IPS DF 4.7 (cell line): ENCODE data around the gene CACNG6.

Experiments used
- DNase-seq: peaks from one replicate; pipeline ENCODE4 v3.0.0-alpha.2; 2013; ENCODE audit warnings: low spot score; ENCODE audit errors: extremely low read depth

Gene CACNG6

GRCh38 chr19:53966931-53967330, 24.5 kb upstream of the CACNG6 start:
- DNase-seq = no peak

- DNase-seq = no peak
Observed at GRCh38 chr19:53969366-53969765, 22.1 kb upstream of the CACNG6 start.

DNA sequence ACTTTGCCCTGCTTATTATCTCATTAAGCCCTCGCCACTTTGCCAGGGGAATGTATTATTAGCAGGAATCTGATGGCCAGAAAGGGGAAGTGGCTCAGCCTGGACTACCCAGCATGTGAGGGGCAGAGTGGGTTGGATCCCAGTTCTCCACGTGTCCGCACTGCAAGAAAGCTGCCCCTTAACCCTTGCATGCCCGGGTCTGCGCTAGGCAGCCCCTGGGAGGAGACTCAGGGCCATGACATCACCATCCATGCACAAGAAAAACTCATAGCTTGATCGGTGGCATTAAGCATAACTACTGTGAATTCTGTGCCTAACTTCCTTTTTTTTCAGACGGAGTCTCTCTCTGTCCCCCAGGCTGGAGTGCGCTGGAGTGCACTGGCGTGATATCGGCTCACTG, 19.8 kb upstream of the CACNG6 start:
- no peak for DNase-seq

GRCh38 chr19:53977429-53977990, 13.9 kb upstream of the CACNG6 start:
- DNase-seq = peak; percentile 95

- peak; percentile 93 for DNase-seq
Observed at GRCh38 chr19:53977991-53978731, 13.3 kb upstream of the CACNG6 start.

DNA sequence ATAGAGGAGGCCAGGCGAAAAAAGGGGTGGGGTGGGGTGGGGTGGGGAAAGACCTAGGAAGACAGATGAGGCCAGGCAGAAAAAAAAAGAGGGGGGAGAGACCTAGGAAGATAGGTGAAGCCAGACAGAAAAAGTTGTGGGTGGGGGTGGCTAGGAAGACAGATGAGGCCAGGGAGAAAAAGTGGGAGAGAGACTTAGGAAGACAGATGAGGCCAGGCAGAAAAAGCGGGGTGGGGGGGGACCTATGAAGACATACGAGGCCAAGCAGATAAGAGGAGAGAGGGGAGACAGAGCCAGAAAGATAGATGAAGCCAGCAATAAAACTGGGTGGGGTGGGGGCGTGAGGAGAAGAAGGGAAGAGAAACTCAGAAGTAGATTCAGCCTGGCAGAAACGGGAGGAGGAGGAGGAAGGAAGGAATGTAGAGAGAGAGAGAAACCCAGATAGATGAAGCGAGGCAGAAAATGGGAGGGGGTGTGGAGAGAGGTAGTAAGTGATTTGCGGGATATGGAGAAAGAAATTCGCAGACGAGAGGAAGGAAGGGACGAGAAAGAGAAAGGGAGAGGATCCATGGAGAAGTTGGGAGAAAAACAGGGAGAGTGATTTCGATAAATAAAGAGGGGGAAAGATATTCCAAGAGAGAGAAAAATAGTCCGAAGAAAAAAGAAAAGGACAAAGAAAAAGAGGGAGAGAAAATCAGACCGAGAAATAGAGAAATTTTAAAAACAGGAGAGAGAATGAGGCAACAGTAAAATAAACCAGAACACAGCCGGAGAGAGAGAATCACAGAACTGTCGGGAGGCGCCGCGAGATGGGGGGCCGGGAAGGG, 12.2 kb upstream of the CACNG6 start:
- DNase-seq = no peak

- no peak for DNase-seq
Observed at GRCh38 chr19:53980539-53981375, 10.7 kb upstream of the CACNG6 start.

- no peak for DNase-seq
Observed at GRCh38 chr19:53981376-53981951, 10.0 kb upstream of the CACNG6 start.

DNA sequence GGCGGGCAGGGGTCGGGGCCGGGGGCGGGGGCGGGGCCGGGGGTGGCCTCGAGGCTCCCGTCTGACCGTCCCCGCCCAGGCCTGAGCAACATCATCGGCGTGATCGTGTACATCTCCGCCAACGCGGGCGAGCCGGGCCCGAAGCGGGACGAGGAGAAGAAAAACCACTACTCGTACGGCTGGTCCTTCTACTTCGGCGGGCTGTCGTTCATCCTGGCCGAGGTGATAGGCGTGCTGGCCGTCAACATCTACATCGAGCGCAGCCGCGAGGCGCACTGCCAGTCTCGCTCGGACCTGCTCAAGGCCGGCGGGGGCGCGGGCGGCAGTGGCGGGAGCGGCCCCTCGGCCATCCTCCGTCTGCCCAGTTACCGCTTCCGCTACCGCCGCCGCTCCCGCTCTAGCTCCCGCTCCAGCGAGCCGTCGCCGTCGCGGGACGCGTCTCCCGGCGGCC, 9.4 kb upstream of the CACNG6 start:
- no peak for DNase-seq

DNA sequence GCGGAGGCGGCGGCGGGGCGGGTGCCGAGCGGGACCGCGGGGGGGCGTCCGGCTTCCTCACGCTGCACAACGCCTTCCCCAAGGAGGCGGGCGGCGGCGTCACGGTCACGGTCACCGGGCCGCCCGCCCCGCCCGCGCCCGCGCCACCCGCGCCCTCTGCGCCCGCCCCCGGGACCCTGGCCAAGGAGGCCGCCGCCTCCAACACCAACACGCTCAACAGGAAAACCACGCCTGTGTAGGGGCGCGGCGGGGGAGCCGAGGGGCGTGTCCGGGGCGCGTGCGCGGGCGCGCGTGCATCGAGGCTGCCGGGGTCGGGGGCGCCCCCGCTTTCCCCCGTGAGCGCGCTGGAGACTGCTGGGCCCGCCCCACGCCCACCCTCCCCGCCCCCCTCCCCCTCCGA, 8.8 kb upstream of the CACNG6 start:
- DNase-seq = no peak

DNA sequence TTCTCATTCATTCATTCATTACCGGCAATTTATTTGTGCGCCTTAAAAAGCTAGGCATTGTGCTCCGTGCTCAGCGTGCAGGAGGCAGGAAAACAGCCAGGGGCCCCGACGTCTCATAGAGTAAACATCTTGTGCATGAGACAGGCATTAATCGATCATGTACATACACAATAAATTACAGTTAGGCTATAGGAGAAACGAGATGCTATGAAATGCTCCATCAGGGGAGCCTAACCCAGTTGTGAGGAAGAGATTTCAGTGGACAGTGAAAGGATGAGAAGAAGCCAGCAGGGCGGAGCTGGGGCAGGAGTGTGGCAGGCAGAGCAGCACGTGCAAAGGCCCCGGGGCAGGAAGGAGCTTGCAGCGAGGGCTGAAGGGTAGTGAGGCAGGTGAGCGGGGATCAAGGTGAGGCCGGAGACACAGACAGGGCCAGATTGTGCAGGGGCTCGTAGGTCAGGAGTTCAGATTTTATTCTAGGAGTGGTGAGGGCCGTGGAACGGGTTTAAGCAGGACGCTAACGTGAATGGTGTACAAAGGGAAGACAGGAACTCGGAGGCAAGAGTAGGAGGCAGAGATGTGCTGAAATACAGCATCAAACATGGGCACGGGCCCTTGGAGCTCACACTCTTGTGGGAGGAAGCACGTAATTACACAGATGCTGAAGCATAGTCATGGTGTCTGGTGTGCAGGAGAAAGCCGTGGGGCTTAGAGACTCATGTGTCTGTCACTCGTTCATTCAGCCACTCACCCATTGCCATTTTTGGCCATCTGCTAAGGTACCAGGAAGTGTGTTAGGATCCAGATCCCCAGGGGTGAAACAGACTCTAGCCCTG, 7.8 kb upstream of the CACNG6 start:
- no peak for DNase-seq

DNA sequence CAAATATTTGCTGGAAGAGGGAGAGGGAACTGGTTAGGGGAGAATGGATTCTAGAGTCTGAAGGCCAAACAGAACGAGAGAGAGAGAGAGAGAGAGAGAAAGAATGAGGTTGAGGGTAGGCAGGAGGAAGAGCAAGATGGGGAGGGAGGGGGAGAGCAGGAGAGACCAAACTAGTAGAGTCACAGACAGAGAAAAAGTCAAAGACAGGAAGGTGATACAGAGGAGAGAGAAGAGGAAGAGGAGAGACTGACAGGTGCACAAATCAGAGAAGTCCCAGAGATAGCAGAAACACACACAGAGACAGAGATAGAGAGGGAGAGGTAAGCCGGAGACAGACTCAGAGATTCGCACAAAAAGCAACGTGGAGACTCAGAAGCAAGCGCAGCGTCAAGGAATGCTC, 5.6 kb upstream of the CACNG6 start:
- DNase-seq = no peak

DNA sequence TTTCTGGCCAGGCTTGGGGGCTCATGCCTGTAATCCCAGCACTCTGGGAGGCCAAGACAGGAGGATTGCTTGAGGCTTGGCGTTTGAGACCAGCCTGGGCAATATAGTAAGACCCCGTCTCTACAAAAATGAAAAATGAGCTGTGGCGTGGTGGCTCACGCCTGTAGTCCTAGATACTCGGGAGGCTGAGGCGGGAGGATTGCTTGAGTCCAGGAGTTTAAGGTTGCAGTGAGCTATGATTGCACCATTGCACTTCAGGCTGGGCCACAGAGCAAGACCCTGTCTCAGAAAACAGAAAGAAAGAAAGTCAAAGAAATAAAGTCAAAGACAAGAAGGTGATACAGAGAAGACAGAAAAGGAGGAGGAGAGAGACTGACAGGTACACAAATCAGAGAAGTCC, 2.5 kb upstream of the CACNG6 start:
- no peak for DNase-seq

DNA sequence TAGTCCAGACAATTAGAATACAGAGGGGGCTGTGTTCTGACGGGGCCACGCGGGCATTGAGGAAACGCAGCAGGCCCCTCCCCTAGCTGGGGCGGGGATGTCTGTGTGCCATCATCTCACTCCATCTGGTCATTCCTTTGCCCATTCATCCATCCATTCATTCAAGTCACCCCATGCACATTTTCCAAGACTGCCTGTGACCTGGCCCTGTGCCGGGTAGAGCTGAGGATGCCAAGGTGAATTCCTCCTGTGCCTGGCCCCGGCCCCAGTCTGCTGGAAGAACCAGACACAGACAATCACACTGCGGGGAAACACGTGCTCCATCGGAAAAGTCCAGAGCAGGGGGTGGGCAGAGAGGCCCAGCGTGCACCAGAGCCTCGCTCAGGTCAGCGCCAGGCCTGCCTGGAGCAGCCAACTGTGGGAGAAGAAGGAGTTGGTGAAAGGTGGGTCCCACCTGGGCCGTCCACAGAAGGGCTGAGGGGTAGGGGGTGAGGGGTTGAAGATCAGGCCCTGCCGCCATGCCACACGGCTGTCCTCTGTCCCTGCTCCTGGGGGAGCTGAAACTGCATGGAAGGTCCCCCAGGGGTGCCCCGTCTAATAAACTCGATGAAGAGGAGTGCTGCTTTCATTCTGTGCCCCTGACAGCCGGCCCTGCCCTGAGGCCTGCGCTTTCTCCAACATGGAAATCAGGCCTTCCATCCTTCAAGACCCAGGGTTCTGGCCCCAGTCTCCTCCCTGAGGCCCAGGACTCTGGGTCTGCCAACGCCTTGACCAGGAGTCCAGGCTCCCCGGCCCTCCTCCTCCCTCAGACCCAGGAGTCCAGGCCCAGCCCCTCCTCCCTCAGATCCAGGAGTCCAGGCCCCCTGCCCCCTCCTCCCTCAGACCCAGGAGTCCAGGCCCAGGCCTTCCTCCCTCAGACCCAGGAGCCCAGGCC, 1.6 kb upstream of the CACNG6 start:
- DNase-seq = no peak

DNA sequence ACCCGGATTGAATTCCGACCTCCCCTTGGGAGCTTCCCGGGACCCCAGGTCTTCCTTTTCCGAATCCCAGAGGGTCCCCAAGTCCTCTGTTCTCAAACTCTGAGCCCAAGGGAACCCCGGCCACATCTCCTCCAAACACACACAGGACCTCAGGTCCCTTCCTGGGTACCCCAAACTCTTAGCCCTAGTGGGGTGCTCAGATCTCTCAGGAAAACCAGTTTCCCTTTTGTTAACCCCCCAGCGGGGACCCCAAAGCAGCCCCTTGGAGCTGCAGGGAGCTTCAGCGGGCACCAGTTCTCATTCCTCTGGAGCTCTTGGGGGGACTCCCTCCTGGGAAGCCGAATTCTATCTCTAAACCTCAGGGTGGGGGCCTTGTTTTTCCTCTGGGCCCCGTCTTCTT, 774 bp downstream of the CACNG6 start:
- no peak for DNase-seq

DNA sequence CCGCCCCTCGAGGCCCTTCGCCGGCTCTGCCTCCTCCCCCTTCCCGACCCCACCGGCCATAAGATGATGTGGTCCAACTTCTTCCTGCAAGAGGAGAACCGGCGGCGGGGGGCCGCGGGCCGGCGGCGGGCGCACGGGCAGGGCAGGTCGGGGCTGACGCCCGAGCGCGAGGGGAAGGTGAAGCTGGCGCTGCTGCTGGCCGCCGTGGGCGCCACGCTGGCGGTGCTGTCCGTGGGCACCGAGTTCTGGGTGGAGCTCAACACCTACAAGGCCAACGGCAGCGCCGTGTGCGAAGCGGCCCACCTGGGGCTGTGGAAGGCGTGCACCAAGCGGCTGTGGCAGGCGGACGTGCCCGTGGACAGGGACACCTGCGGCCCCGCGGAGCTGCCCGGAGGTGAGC, 1.4 kb downstream of the CACNG6 start:
- DNase-seq = no peak

GRCh38 chr19:53993448-53993847, 2.0 kb downstream of the CACNG6 start:
- no peak for DNase-seq

DNA sequence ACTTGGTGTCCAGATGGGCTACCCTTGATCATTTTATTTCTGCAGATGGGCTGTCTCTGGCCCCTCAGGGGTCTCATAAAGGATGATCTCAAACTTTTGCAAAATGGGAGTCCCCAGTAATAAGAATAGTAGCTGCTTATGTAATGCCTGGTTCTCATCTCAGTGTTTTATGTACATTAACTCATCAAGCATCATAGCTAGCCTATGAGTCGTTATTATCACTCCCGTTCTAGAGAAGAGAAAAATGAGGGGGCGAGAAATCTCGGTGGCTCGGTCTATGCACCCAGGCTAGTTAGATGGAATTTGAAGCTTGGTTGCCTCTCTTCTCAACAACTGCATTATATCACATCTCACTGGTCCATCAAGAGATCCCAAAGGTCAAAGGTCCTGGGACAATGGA, 3.4 kb downstream of the CACNG6 start:
- DNase-seq = no peak

GRCh38 chr19:53998223-53998622, 6.8 kb downstream of the CACNG6 start:
- no peak for DNase-seq
